ENCODE measurements around the gene SMPD1.
A peak's percentile ranks its signal among the peaks of the same experiment; 100 is the strongest.

The SMPD1 gene

DNA sequence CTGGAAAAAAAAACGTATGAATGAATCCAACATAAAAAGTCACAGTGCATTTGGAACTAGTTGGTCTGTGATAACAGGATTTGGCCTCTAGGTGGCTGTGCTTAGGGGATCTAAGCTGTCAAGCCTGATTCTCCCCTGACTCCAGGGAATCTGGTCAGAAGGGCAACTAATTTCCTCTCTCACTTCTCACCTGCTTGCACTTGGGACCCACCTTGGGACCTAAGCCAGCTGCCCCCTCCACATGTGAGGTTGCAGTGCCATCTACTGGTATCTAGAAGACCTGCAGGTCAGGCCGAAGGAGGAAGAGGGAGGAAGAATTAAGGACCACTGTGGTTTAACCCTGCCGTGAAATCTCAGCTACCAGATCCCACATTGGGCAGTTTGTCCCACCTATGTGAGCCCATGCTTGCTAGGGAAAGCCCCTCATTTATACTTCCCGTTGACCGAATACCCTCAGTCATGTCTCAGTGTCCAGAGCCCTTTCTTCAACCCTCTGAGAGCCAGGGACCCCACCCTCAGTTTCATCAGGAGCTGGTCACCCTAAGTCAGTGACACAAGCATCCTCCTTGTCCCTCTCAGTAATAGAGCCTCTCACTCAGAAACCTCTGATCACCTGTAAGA, 36.8 kb upstream of the SMPD1 start:
- TF ChIP-seq, protein P1, sequence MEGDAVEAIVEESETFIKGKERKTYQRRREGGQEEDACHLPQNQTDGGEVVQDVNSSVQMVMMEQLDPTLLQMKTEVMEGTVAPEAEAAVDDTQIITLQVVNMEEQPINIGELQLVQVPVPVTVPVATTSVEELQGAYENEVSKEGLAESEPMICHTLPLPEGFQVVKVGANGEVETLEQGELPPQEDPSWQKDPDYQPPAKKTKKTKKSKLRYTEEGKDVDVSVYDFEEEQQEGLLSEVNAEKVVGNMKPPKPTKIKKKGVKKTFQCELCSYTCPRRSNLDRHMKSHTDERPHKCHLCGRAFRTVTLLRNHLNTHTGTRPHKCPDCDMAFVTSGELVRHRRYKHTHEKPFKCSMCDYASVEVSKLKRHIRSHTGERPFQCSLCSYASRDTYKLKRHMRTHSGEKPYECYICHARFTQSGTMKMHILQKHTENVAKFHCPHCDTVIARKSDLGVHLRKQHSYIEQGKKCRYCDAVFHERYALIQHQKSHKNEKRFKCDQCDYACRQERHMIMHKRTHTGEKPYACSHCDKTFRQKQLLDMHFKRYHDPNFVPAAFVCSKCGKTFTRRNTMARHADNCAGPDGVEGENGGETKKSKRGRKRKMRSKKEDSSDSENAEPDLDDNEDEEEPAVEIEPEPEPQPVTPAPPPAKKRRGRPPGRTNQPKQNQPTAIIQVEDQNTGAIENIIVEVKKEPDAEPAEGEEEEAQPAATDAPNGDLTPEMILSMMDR (IDR thresholded peaks at IDR 0.05; ENCODE audit: insufficient read depth, low read length, missing control alignments): peak; percentile 86
- ChIA-PET CTCF (interaction anchor here (0.6 to 19.6 kb wide), 44 partner anchors 9 to 400 kb away, joined by 3 to 494 read pairs (median 6); partner anchors contain the start of genes CAVIN3, CCKBR and CNGA4), POLR2A (interaction anchor here (1.0 kb wide), 1 partner anchor 34 kb away, joined by 3 read pairs; no protein-coding TSS in a partner anchor)
- no peak for DNase-seq (ENCODE audit: low read depth, low spot score)
- H3K4me3 ChIP-seq (ENCODE audit: low read depth, low read length): no peak overlapping the region

DNA sequence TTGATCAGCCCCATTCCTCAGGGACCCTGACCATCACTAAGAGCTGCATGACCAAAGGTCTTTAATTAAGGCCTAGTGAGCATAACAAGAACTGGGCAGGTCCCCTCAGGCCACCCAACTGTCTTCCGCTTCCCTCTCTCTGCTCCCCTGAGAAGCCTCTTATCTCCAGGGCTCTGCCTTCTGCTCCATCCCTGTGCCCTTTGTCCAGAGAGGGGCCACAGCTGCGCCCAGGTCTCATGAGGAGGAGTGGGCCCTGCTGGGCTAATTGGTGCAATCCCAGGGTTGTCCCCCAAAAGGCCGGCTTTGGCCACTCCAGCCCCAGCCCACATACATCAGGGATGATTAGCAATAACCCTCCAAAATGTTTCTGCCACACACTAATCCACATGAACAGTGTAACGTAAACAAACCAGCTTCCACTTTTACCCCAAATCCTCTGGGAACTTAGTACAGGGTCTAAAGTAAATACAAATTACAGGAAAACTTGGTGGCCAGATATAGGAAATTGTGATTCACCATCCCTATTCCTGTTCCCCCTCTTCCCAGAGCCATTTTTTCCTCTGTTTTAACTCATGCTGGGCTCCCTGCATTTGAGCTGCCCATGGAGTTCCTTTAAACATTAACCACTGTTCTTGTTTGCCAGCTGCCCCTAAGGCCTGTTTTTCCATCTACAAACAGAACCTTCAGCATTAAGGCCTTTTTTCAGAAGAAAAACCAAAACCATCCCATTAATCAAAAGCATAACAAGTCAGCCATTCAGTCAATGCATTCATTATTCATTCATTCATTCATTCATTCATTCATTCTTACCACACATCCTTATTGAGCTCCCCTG, 35.4 kb upstream of the SMPD1 start:
- DNase-seq (ENCODE audit: low read depth, low spot score): no peak
- ChIA-PET POLR2A (interaction anchor here (1.4 kb wide), 1 partner anchor 35 kb away, joined by 4 read pairs; the partner anchor contains the start of gene CAVIN3), CTCF (interaction anchor here (0.8 to 19.6 kb wide), 30 partner anchors 8 to 401 kb away, joined by 3 to 494 read pairs (median 8); partner anchors contain the start of genes CAVIN3 and CCKBR)
- TF ChIP-seq, protein P1 (IDR thresholded peaks at IDR 0.05; ENCODE audit: insufficient read depth, low read length, missing control alignments): no peak
- no peak overlapping the region for H3K4me3 ChIP-seq (ENCODE audit: low read depth, low read length)

DNA sequence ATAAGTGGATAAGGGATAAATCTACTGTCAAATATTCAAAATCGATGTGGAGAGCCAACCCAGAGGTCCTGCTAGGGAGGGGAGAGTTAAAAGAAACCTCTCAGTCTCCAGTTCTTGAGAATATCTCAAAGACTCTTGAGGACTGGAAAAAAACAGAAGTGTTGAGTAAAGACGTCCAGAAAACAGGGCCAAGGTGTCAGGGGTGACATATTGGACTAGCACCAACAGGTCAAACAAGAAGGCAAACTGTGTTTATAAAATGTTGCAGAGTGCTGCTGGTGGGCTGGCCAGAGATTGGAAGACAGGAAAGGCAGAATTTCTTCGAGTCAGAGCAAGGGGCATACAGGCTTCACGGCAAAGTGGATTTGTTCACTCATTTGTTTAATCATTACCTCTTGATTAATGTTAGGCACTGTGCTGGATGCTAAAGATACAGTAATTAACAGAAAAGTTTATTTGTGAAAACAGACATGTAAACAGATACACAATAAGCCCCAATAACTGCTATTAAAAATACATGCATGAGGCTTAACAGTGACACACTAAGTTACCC, 33.7 kb upstream of the SMPD1 start:
- TF ChIP-seq, protein P1 (IDR thresholded peaks at IDR 0.05; ENCODE audit: insufficient read depth, low read length, missing control alignments): no peak
- ChIA-PET POLR2A (no interaction called here), CTCF (interaction anchor here (1.2 to 19.6 kb wide), 8 partner anchors 16 to 333 kb away, joined by 3 to 494 read pairs (median 4); partner anchors contain the start of genes CAVIN3 and CCKBR)
- no peak for DNase-seq (ENCODE audit: low read depth, low spot score)
- H3K4me3 ChIP-seq (ENCODE audit: low read depth, low read length): no peak overlapping the region

DNA sequence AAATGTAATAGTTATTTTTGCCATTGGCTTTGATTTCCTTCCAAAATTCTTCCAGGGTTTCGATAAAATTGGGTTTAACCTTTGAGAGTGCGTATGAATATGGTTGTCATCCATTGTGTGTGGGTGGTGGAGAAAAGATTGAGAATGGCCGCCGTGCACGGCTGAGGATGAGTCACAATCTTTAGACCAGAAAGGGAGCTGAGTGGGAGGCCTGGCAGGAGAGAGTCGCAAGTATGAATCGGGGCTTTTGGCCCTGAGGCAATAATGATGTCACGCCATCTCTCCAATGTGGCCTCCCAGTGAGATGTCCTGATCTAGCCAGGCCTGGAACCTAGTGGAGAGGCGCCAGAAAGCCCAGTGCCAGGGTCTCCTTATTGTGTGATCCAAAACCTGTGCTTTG, 33.1 kb upstream of the SMPD1 start:
- TF ChIP-seq, protein P1 (IDR thresholded peaks at IDR 0.05; ENCODE audit: insufficient read depth, low read length, missing control alignments): no peak
- no peak overlapping the region for H3K4me3 ChIP-seq (ENCODE audit: low read depth, low read length)
- DNase-seq (ENCODE audit: low read depth, low spot score): peak; percentile 38
- ChIA-PET CTCF (interaction anchor here (0.8 to 19.6 kb wide), 9 partner anchors 15 to 365 kb away, joined by 3 to 494 read pairs (median 3); partner anchors contain the start of gene CCKBR), POLR2A (no interaction called here)

DNA sequence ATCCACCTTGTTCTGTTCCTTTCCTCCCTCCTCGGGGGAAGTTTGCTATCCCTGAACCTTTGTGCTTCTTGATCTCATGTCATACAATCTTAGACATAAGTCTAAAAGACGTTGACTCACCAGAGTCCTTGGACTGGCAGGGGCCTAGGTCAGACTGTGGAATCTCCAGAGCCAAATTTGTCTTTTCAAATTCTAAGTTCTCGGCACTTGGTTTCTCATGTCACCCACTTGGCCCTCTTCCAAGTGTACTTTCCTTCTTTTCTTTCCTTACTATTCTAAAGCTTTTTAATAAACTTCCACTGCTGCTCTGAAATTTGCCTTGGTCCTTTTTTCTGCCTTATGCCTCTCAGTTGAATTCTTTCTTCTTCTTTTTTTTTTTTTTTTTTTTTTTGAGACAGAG, 30.1 kb upstream of the SMPD1 start:
- CTCF ChIA-PET: interaction anchor here (1.1 to 19.6 kb wide), 8 partner anchors 9 to 336 kb away, joined by 3 to 494 read pairs (median 100); partner anchors contain the start of genes CAVIN3 and CCKBR
- TF ChIP-seq, protein P1 (IDR thresholded peaks at IDR 0.05; ENCODE audit: insufficient read depth, low read length, missing control alignments): no peak
- DNase-seq (ENCODE audit: low read depth, low spot score): no peak
- POLR2A ChIA-PET: interaction anchor here (0.6 to 0.7 kb wide), 2 partner anchors 19 to 107 kb away, joined by 3 to 4 read pairs; no protein-coding TSS in a partner anchor
- no peak overlapping the region for H3K4me3 ChIP-seq (ENCODE audit: low read depth, low read length)
